K562 (cell line): ENCODE results near the gene TSPYL4. TPM values are rescaled to one million over a fixed set of nuclear protein-coding genes. Genes with fewer than 3 reads are reported as not detected.

Source experiments
- ARNT ChIP-seq, 2 experiments: fragments of 450-650 bp; IDR thresholded peaks; 2 replicates each; pipeline ENCODE4 v1.6.1; 2016; ENCODE audit warnings: mild to moderate bottlenecking in 1 of 2
- CBFB ChIP-seq: sonication (generic); formaldehyde crosslinking; IDR thresholded peaks from 2 replicates; pipeline ENCODE4 v1.4.0; 2020; ENCODE audit warnings: mild to moderate bottlenecking, missing genetic modification reagents
- DIDO1 ChIP-seq: fragments of 450-650 bp; IDR thresholded peaks from 2 replicates; pipeline ENCODE4 v1.6.1; 2016; ENCODE audit warnings: low read depth, missing biosample characterization, missing genetic modification characterization
- EP400 ChIP-seq: fragments of 450-650 bp; IDR thresholded peaks from 2 replicates; pipeline ENCODE4 v1.6.1; 2017; ENCODE audit warnings: antibody characterized with exemption, mild to moderate bottlenecking, moderate library complexity
- IRF2 ChIP-seq: sonication (generic); formaldehyde crosslinking; IDR thresholded peaks from 2 replicates; pipeline ENCODE4 v1.8.1; 2022; ENCODE audit warnings: mild to moderate bottlenecking, missing genetic modification reagents
- KDM2B ChIP-seq: fragments of 250-450 bp; sonication (Bioruptor Pico); IDR thresholded peaks from 2 replicates; pipeline ENCODE4 v1.8.0; 2021; ENCODE audit warnings: mild to moderate bottlenecking, moderate library complexity
- NFATC3 ChIP-seq: fragments of 450-650 bp; IDR thresholded peaks from 2 replicates; pipeline ENCODE4 v1.6.1; 2017; ENCODE audit warnings: mild to moderate bottlenecking
- OTX1 ChIP-seq: fragments of 450-650 bp; formaldehyde crosslinking; IDR thresholded peaks from 2 replicates; pipeline ENCODE4 v1.4.0; 2022; ENCODE audit warnings: mild to moderate bottlenecking
- PHTF2 ChIP-seq: fragments of 250-450 bp; sonication (Bioruptor Pico); IDR thresholded peaks from 2 replicates; pipeline ENCODE4 v1.5.0; 2021; ENCODE audit warnings: mild to moderate bottlenecking
- RFX5 ChIP-seq: IDR thresholded peaks from 2 replicates; pipeline ENCODE4 v1.6.1; 2011; ENCODE audit warnings: low read depth, mild to moderate bottlenecking, improper control_type of control experiment, low read length
- SLC30A9 ChIP-seq: fragments of 250-450 bp; sonication (Bioruptor Pico); IDR thresholded peaks from 2 replicates; pipeline ENCODE4 v1.8.0; 2022; ENCODE audit warnings: mild to moderate bottlenecking, moderate library complexity
- TAF9B ChIP-seq: fragments of 450-650 bp; IDR thresholded peaks from 2 replicates; pipeline ENCODE4 v1.6.1; 2018; ENCODE audit warnings: mild to moderate bottlenecking; ENCODE audit not compliant: partially characterized antibody
- ZNF124 ChIP-seq: sonication (generic); formaldehyde crosslinking; IDR thresholded peaks from 2 replicates; pipeline ENCODE4 v1.8.1; 2022; ENCODE audit warnings: missing genetic modification reagents
- ZNF311 ChIP-seq: fragments of 250-450 bp; sonication (Bioruptor Pico); IDR thresholded peaks from 2 replicates; pipeline ENCODE4 v1.4.0; 2020; ENCODE audit warnings: mild to moderate bottlenecking, moderate library complexity
- ZNF347 ChIP-seq: fragments of 450-650 bp; formaldehyde crosslinking; IDR thresholded peaks from 2 replicates; pipeline ENCODE4 v1.4.0; 2020; ENCODE audit warnings: low read depth, mild to moderate bottlenecking, moderate library complexity
- polyA plus RNA-seq, 8 experiments: library from polyadenylated mRNA; depleted of rRNA in 4 of 8; stranded (reverse) in 5 of 8; unstranded in 3 of 8; fragments of >200 nt; fragmentation: Nextera tagmentation in 2 of 8; fragmentation: Illumina TruSeq in 1 of 8; extraction: Ambion mirVana in 2 of 8; extraction: Trizol in 1 of 8; gene quantifications; 2 replicates each; pipeline versions ENCODE4 v1.2.1 to v1.2.3, GENCODE V29; 2011 to 2014; ENCODE audit warnings: inconsistent platforms in 1 of 8, missing spikeins in 1 of 8
- total RNA-seq, 7 experiments: library from RNA; depleted of rRNA in 6 of 7; stranded (reverse); fragments of >200 nt in 6 of 7; fragmentation: Illumina TruSeq in 2 of 7; extraction: Trizol in 2 of 7; gene quantifications; 2 replicates each; pipeline versions ENCODE4 v1.2.1 to v1.2.3, GENCODE V29; 2011 to 2021; ENCODE audit warnings: low replicate concordance in 1 of 7
- TF ChIP-seq, protein P1 (sequence below): fragments of 450-650 bp; IDR thresholded peaks from 2 replicates; pipeline ENCODE4 v1.6.1; 2016; ENCODE audit warnings: missing biosample characterization, missing genetic modification characterization
- TF ChIP-seq, protein P2 (sequence below): fragments of 450-650 bp; IDR thresholded peaks from 2 replicates; pipeline ENCODE4 v1.6.1; 2016; ENCODE audit warnings: mild to moderate bottlenecking
- TF ChIP-seq, protein P3 (sequence below): fragments of 450-650 bp; IDR thresholded peaks from 2 replicates; pipeline ENCODE4 v1.6.1; 2018; ENCODE audit not compliant: partially characterized antibody
- TF ChIP-seq, protein P4 (sequence below): IDR thresholded peaks from 3 replicates; pipeline ENCODE4 v1.6.1; 2011; ENCODE audit warnings: borderline replicate concordance, mild to moderate bottlenecking; ENCODE audit not compliant: insufficient read length, insufficient read depth
- TF ChIP-seq, protein P5 (sequence below): sonication (generic); formaldehyde crosslinking; IDR thresholded peaks from 2 replicates; pipeline ENCODE4 v1.8.0; 2022; ENCODE audit warnings: mild to moderate bottlenecking, missing genetic modification reagents

The TSPYL4 gene
- total and polyA plus RNA-seq, 9 of the 15 experiments (the other 6 are each of a cell fraction or from before 2014, with no cell fraction given), result 0.69 to 18.0 (median 9.1) TPM

DNA sequence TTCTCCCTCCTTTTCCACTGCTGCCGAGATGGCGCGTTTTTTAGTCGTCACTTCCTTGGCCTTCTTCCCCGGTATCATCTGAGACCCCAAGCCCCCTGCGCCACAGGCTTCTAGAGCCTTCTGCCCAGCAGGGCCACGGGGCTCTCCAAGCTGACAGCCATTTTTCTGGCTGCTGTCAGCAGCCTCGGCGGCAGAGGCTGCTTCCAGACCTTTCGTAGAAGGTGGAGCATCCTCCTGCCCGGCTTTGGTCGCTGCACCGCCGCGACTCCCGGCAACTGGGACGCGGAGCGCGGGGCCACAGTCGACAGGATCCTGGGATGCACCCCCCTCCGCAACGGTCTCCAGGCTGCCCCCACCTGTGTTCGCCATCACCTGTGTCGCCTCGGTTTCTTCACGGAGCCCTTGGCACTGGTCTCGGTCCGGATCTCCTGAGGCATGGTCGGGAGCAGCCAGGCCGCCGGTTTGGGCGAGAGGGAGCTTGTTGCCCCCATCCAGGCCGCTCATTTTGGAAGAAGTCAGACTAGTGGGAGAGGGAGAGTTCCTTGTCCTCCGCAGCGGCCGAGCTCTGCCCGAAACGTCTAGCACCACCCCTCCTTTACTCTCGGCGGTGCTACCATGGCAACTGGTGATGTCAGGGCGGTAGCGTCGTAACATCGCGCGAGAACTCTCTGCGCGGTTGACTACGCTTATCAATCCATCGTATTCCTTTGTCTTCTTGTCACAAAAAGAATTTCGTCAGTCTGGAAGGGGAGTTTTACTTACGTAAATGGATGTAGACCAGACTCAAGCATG is at the start of gene TSPYL4 (continued):
- TF ChIP-seq DIDO1, result 0 out of 2 replicates have a peak, but pooled peaks have one; percentile 26
- TF ChIP-seq KDM2B (CRISPR knock-in tag), result no peak
- TF ChIP-seq, protein P1, sequence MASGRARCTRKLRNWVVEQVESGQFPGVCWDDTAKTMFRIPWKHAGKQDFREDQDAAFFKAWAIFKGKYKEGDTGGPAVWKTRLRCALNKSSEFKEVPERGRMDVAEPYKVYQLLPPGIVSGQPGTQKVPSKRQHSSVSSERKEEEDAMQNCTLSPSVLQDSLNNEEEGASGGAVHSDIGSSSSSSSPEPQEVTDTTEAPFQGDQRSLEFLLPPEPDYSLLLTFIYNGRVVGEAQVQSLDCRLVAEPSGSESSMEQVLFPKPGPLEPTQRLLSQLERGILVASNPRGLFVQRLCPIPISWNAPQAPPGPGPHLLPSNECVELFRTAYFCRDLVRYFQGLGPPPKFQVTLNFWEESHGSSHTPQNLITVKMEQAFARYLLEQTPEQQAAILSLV (tag), result no peak
- no peak for TF ChIP-seq ZNF124 (CRISPR knock-in tag)
- TF ChIP-seq CBFB (CRISPR knock-in tag), result 0 out of 2 replicates have a peak, but pooled peaks have one; percentile 19
- no peak for TF ChIP-seq ARNT (IDR thresholded peaks at IDR 0.05)
- TF ChIP-seq IRF2 (CRISPR knock-in tag), result no peak
- TF ChIP-seq NFATC3, result no peak
- TF ChIP-seq PHTF2 (CRISPR knock-in tag), result no peak
- TF ChIP-seq, protein P2, sequence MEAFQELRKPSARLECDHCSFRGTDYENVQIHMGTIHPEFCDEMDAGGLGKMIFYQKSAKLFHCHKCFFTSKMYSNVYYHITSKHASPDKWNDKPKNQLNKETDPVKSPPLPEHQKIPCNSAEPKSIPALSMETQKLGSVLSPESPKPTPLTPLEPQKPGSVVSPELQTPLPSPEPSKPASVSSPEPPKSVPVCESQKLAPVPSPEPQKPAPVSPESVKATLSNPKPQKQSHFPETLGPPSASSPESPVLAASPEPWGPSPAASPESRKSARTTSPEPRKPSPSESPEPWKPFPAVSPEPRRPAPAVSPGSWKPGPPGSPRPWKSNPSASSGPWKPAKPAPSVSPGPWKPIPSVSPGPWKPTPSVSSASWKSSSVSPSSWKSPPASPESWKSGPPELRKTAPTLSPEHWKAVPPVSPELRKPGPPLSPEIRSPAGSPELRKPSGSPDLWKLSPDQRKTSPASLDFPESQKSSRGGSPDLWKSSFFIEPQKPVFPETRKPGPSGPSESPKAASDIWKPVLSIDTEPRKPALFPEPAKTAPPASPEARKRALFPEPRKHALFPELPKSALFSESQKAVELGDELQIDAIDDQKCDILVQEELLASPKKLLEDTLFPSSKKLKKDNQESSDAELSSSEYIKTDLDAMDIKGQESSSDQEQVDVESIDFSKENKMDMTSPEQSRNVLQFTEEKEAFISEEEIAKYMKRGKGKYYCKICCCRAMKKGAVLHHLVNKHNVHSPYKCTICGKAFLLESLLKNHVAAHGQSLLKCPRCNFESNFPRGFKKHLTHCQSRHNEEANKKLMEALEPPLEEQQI, result peak; percentile 86
- TF ChIP-seq EP400, result no peak; the same call in 1 of the 2 replicates
- TF ChIP-seq, protein P3, sequence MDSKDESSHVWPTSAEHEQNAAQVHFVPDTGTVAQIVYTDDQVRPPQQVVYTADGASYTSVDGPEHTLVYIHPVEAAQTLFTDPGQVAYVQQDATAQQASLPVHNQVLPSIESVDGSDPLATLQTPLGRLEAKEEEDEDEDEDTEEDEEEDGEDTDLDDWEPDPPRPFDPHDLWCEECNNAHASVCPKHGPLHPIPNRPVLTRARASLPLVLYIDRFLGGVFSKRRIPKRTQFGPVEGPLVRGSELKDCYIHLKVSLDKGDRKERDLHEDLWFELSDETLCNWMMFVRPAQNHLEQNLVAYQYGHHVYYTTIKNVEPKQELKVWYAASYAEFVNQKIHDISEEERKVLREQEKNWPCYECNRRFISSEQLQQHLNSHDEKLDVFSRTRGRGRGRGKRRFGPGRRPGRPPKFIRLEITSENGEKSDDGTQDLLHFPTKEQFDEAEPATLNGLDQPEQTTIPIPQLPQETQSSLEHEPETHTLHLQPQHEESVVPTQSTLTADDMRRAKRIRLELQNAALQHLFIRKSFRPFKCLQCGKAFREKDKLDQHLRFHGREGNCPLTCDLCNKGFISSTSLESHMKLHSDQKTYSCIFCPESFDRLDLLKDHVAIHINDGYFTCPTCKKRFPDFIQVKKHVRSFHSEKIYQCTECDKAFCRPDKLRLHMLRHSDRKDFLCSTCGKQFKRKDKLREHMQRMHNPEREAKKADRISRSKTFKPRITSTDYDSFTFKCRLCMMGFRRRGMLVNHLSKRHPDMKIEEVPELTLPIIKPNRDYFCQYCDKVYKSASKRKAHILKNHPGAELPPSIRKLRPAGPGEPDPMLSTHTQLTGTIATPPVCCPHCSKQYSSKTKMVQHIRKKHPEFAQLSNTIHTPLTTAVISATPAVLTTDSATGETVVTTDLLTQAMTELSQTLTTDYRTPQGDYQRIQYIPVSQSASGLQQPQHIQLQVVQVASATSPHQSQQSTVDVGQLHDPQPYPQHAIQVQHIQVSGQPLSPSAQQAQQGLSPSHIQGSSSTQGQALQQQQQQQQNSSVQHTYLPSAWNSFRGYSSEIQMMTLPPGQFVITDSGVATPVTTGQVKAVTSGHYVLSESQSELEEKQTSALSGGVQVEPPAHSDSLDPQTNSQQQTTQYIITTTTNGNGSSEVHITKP, result no peak
- TF ChIP-seq, protein P4, sequence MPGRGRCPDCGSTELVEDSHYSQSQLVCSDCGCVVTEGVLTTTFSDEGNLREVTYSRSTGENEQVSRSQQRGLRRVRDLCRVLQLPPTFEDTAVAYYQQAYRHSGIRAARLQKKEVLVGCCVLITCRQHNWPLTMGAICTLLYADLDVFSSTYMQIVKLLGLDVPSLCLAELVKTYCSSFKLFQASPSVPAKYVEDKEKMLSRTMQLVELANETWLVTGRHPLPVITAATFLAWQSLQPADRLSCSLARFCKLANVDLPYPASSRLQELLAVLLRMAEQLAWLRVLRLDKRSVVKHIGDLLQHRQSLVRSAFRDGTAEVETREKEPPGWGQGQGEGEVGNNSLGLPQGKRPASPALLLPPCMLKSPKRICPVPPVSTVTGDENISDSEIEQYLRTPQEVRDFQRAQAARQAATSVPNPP, result no peak
- TF ChIP-seq TAF9B, result no peak
- TF ChIP-seq ZNF311 (CRISPR knock-in tag), result no peak
- TF ChIP-seq OTX1 (CRISPR knock-in tag), result 0 out of 2 replicates have a peak, but pooled peaks have one; percentile 70
- TF ChIP-seq SLC30A9 (CRISPR knock-in tag), result no peak
- TF ChIP-seq ZNF347 (CRISPR knock-in tag), result no peak
- peak; percentile 97 for TF ChIP-seq RFX5
- TF ChIP-seq, protein P5, sequence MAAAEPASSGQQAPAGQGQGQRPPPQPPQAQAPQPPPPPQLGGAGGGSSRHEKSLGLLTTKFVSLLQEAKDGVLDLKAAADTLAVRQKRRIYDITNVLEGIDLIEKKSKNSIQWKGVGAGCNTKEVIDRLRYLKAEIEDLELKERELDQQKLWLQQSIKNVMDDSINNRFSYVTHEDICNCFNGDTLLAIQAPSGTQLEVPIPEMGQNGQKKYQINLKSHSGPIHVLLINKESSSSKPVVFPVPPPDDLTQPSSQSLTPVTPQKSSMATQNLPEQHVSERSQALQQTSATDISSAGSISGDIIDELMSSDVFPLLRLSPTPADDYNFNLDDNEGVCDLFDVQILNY, result no peak
